ENCODE measurements around the gene IL2RA.
"Not testable (repeated sequence)": the region's sequence is repeated elsewhere in the genome, so short reads cannot be mapped to it uniquely, and the experiment has no call there.

IL2RA gene

GRCh38 chr10:5976512-5977470 lies 85.4 kb downstream of the IL2RA start:
- no peak for DNase-seq

- DNase-seq = no peak
Observed at GRCh38 chr10:5975641-5976473, 86.3 kb downstream of the IL2RA start.

- DNase-seq = no peak
Observed at GRCh38 chr10:5973069-5973468, 89.1 kb downstream of the IL2RA start.

GRCh38 chr10:5971886-5972285 lies 90.3 kb downstream of the IL2RA start:
- no peak for DNase-seq

GRCh38 chr10:5971315-5971832 lies 90.8 kb downstream of the IL2RA start:
- DNase-seq = no peak

- DNase-seq = no peak
Observed at GRCh38 chr10:5970527-5970926, 91.6 kb downstream of the IL2RA start.

GRCh38 chr10:5970066-5970465 lies 92.1 kb downstream of the IL2RA start:
- no peak for DNase-seq

GRCh38 chr10:5968681-5969453 lies 93.3 kb downstream of the IL2RA start:
- no peak for DNase-seq

GRCh38 chr10:5968037-5968680 lies 94.0 kb downstream of the IL2RA start:
- no peak for DNase-seq

- DNase-seq = no peak
Observed at GRCh38 chr10:5965266-5965665, 96.9 kb downstream of the IL2RA start.

- no peak for DNase-seq
Observed at GRCh38 chr10:5964736-5965135, 97.4 kb downstream of the IL2RA start.

GRCh38 chr10:5963591-5963990 lies 98.6 kb downstream of the IL2RA start:
- DNase-seq = no peak

GRCh38 chr10:5963071-5963470 lies 99.1 kb downstream of the IL2RA start:
- DNase-seq = no peak

GRCh38 chr10:5962358-5962940 lies 99.7 kb downstream of the IL2RA start:
- DNase-seq = not testable (repeated sequence)

- DNase-seq = no peak
Observed at GRCh38 chr10:5961405-5962100, 100.6 kb downstream of the IL2RA start.

GRCh38 chr10:5960973-5961275 lies 101.2 kb downstream of the IL2RA start:
- DNase-seq = not testable (repeated sequence)
